ENCODE measurements around the gene GRK5.

DNA sequence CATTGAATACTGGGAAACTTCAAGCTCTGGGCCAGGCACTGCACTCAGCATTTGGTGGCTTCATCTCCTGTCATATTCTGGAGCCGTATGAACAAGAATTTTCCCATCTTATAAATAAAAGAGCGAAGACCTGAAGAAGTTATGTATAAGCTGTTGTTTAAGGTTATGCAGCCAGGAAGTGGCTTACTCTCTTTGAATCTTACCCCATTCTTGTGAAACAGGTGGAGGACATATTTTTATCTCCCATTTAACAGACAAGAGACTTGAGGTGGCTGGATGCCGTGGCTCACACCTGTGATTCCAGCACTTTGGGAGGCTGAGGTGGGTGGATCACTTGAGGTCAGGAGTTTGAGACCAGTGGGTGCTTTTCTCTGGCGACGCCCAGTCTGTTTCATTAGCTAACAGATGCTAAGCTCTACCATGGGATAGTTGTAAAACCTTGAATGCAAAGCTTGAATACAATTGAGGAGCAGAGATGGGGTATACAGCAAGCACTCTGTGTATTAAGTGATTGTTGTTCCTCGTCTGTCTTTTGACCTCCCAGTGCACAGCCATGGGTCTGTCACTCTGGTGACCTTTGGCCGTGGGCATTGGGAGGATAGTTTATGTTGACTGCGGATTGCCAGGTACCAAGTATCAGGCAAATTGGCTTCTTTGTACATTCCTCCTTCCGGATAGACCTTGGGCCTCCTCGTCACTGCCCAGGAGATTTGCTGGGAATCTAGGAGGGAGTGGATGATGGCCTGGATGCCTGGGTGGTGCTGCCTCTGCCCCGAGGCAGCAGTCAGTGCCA, 85.8 kb downstream of the GRK5 start:
- TF ChIP-seq, protein P1, sequence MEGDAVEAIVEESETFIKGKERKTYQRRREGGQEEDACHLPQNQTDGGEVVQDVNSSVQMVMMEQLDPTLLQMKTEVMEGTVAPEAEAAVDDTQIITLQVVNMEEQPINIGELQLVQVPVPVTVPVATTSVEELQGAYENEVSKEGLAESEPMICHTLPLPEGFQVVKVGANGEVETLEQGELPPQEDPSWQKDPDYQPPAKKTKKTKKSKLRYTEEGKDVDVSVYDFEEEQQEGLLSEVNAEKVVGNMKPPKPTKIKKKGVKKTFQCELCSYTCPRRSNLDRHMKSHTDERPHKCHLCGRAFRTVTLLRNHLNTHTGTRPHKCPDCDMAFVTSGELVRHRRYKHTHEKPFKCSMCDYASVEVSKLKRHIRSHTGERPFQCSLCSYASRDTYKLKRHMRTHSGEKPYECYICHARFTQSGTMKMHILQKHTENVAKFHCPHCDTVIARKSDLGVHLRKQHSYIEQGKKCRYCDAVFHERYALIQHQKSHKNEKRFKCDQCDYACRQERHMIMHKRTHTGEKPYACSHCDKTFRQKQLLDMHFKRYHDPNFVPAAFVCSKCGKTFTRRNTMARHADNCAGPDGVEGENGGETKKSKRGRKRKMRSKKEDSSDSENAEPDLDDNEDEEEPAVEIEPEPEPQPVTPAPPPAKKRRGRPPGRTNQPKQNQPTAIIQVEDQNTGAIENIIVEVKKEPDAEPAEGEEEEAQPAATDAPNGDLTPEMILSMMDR (IDR thresholded peaks at IDR 0.05; ENCODE audit: low read depth, low read length) = no peak
- TF ChIP-seq EZH2phosphoT487 (IDR thresholded peaks at IDR 0.05; ENCODE audit: low read depth) = no peak

All from OCI-LY3 (cell line).